HCEC 1CT (cell line): ENCODE data around the gene PHYKPL.
A peak's percentile ranks its signal among the peaks of the same experiment; 100 is the strongest.

Experiments used
- DNase-seq: peaks from one replicate; pipeline ENCODE4 v3.0.0-alpha.2; 2017

PHYKPL gene

DNA sequence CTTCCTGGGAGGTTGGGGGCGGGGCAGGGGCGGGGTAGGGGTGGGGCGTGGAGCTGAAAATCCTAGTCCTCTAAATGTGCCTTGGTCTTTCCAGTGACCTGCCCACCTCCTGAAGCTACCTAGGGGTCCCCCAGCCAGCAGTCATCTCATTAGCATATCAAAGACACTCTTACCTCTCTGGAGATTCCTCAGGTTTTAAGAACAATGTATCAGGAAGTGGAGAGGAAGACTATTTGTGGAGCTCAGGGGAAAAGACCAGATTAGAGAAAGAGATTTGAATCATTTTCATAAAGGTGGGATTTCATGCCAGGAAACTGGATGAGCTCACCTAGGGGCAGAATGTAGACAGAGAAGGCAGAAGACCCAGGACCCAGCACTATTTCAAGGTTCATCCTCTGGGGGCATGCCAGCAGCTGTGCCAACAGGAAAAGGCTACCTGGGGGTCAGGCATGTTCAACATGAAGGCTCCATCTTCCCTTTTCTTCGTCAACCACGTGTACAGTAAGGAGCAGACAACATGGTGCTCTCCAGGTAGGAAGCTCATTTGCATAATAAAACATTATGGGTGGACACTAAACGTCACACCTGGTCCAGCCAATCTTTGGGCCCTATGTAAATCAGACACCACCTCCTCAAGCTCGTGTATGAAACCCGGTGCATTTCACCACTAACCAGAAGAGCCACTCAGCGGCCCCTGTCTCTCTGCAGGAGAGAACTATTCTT is 52.3 kb downstream of the PHYKPL start:
- no peak for DNase-seq

DNA sequence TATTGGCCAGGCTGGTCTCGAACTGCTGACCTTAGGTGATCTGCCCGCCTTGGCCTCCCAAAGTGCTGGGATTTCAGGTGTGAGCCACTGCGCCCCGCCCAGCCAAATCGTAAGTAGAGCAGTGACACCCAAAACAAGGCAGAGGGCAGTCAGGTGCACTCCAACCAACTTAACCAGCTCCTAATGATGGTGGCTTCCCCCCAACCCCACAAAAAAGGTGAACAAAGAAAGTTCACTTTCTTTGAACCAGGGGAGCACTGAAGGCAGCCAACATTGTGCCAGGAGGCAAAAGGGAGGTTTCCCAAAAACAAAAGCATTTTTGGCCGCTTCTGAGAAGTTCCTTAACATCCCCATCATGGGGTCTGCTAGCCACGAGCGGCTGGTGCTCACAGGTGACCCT is 55.0 kb downstream of the PHYKPL start:
- no peak for DNase-seq

DNA sequence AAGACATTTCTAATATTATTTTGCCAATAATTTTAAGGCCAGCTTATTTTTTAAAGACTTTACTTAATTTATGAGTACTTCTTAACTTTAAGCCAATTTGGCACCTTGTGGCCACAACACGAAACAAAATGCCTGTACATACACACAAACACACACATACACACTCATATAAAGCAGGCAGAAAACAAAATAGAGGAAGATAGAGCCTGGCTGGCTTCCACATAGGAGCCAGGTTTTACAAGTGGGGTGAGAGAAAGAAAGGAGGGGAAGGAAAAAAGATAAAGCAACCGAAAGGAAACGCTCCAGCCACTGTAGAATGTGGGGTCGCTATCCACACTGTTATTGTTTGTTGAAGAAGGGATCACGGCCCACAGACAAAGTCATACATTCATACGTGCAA is 55.8 kb downstream of the PHYKPL start:
- no peak for DNase-seq

DNA sequence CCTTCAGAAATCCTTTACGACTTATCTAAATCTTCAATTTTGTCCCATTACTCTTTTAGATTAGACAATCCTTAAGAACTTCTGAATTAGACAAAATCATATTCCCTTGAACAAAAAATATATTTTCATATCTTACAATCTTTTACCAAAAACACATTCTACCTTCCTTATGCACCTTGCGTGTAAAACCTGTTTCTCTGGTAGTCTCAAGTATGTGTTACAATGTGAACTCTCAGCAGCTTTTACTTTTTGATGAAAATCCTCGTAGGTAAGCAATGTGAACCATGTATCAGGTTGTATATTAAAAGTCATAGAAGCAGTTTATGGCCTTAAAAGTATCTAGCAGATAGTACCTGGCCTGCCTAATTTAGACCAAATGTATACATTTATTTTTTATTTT is 58.1 kb downstream of the PHYKPL start:
- DNase-seq, result no peak

DNA sequence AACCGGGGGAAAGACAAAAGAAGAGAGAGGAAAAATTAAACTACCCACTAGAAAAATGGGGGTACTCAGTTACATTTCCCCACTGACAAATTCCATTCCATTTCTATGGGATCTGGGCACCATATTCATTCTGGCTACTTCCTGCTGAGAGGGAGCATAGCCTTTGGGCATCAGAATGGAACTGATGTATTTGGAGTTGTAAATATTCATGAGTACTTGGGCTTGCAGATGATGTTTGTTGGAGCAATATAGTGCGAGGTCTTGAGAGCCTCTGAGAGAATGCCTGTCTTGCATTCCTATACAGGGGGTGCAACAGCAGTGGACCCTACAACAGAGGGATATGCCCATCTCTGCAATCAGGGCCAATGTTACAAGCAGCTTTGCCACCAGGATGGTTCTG is 62.1 kb downstream of the PHYKPL start:
- no peak for DNase-seq

DNA sequence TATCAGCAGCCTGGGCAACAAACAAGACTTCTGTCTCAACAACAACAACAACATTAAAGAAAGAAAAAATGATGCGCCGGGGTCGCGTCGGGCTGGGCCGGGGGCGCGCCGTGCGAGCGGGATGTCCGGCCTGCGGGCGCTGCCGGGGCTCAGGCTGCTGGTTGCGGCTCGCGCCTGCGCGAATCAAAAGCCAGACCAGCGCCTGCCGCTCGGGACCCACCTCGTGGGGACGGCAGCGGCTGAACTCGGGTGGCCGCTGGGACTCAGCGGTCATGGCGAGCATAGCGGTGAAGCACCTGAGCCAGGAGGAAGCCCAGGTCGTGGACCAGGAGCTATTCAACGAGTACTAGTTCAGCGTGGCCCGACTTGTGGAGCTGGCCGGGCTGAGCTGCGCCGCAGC is 67.0 kb downstream of the PHYKPL start:
- DNase-seq, result no peak

DNA sequence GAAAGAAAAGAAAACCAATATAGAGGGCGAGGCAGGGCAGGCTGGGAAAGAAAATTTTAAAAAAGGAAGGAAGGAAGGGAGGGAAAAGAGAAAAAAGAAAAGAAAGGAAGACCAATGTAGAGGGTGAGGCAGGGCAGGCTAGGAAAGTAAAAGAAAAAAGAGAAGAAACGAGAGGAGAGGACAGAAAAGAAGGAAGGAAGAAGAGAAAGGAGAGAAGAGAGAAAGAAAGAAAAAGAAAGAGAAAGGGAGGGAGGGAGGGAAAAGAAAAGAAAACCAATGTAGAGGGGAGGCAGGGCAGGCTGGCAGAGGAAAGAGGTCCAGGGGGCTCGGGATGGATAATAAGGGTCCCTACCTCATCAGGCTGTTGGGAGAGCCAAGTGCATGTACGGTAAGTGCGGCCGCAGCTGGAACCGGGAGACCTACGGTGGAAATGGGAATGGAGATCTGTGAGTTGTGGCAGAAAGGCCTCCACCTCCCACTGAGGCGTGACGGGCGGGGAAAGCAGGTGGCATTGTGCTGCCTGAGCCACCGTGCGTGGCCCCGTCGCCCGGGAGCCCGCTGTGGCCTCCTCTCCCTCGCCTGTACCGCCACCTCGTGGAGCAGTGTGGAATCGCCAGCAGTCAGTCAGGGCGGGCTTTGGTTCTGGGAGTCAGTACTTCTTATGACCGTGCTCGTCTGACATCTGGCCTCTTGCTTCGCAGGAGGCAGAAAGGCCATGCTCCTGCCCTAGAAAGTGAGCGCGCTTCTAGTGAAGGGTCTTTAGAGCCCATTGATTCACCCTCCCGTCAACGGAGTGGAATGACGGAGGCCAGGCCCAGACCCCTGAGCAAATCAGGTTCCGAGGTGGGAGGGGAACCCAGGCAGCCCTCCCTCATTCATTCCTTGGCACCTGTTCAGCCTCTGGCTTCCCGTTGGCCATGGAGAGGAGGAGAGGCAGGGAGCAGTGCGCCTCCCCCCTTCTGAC is 68.5 kb downstream of the PHYKPL start:
- peak; percentile 61 for DNase-seq

DNA sequence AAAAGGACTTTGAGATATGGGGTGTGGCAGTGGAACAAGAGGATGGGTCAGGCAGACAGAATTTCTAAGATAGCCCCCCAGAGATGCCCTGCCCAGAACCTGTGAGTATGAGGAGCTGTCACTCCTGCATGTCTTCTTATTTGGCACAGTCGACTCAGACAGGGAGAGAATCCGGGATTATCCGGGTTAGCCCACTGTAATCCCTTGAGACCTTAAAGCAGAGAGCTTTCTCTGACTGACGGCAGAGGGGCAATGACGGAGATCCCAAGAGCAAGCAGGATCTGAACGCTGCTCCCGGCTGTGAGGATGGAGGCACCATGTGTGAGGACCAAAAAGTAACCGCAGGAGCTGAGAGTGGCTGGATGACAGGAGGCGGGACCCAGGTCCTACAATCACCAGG is 70.1 kb downstream of the PHYKPL start:
- DNase-seq, result no peak

DNA sequence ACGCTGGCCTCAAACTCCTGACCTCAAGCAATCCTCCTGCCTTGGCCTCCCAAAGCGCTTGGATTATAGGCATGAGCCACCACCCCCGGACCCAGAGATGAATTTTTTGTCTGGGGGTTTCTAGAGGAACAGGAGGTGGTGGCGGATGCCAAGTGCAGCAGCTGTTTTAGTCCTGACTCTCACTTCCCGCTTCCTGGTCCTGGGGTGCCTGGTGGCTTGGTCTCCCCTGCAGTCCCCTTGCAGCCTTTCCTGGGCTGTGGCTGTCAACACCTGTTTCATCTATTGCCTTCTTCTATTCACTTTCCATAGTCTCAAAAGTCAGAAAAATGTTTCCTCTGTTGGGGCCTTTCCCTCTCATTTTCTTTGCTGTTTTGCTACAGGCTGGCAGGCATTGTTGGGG is 72.4 kb downstream of the PHYKPL start:
- DNase-seq, result no peak
